OCI-LY3 (cell line): ENCODE data around the gene RAC3.
A peak's percentile ranks its signal among the peaks of the same experiment; 100 is the strongest.

ENCODE experiments used
- H2AFZ ChIP-seq: fragments of 200-600, 300-600 bp; shearing (Covaris generic); 2 replicates; pipeline ENCODE4 v1.6.0; 2014; ENCODE audit warnings: antibody characterized with exemption, low read depth, low read length
- H3K27ac ChIP-seq: fragments of 200-600, 300-600 bp; sonication (generic); 2 replicates; pipeline ENCODE4 v1.5.1; 2014; ENCODE audit warnings: mild to moderate bottlenecking, low read length, moderate library complexity, mixed read lengths
- H3K27me3 ChIP-seq: fragments of 200-600, 300-600 bp; sonication (generic); 2 replicates; pipeline ENCODE4 v1.6.1; 2014; ENCODE audit warnings: low read depth, low read length, mixed read lengths
- H3K36me3 ChIP-seq: fragments of 200-600, 300-600 bp; sonication (generic); replicated peaks from 2 replicates; pipeline ENCODE3; 2014; ENCODE audit warnings: low read depth, low read length, mixed read lengths
- H3K4me1 ChIP-seq: fragments of 300-600, 200-600 bp; sonication (generic); 2 replicates; pipeline ENCODE4 v1.6.1; 2014; ENCODE audit warnings: low read length, mixed read lengths
- H3K4me2 ChIP-seq: fragments of 200-600, 300-600 bp; sonication (generic); 2 replicates; pipeline ENCODE4 v1.6.1; 2014; ENCODE audit warnings: low read length, mixed read lengths
- H3K4me3 ChIP-seq: fragments of 300-600, 200-600 bp; sonication (generic); 2 replicates; pipeline ENCODE4 v1.5.1; 2014; ENCODE audit warnings: antibody characterized with exemption, mild to moderate bottlenecking, low read length, moderate library complexity
- H3K79me2 ChIP-seq: fragments of 300-600, 200-600 bp; shearing (Covaris generic); 2 replicates; pipeline ENCODE4 v1.6.1; 2014; ENCODE audit warnings: mild to moderate bottlenecking, low read length, mixed read lengths
- H3K9ac ChIP-seq: fragments of 300-600, 200-600 bp; shearing (Covaris generic); 2 replicates; pipeline ENCODE4 v1.6.0; 2014; ENCODE audit warnings: mild to moderate bottlenecking, low read length, moderate library complexity
- H3K9me3 ChIP-seq: fragments of 200-600, 300-600 bp; shearing (Covaris generic); 2 replicates; pipeline ENCODE4 v1.6.1; 2014; ENCODE audit warnings: low read length, mixed read lengths; ENCODE audit not compliant: insufficient read depth
- H4K20me1 ChIP-seq: fragments of 200-600, 300-600 bp; sonication (generic); 2 replicates; pipeline ENCODE4 v1.6.1; 2016; ENCODE audit warnings: low read length, mixed read lengths; ENCODE audit not compliant: insufficient read depth
- EZH2phosphoT487 ChIP-seq: fragments of 200-600 bp; shearing (Covaris generic); IDR thresholded peaks from 2 replicates; pipeline ENCODE4 v1.6.1; 2018; ENCODE audit warnings: antibody characterized with exemption, mixed run types, low read depth
- TF ChIP-seq, protein P1 (sequence below): fragments of 200-600, 300-600 bp; sonication (generic); IDR thresholded peaks from 2 replicates; pipeline ENCODE4 v1.5.1; 2014; ENCODE audit warnings: antibody characterized with exemption, low read length, low read depth

The RAC3 gene

DNA sequence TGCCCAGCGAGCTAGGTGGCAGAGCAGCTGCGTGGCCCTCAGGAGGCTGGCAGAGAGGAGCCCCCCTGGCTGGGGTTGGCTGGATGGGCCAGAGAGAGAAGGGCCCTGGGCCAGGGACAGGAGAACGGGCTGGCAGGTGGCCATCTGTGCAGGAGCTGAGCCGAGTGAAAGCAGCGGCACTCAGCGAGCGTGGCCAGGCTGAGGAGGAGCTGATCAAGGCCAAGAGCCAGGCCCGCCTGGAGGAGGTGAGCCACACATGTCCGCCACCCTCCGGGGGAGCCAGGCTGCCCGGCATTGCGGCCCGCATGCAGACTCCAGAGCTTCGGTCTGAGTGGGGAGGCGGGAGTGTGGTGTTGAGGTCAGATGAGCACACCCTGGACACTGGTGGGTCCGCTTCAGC, 2.1 kb upstream of the RAC3 start:
- H4K20me1 ChIP-seq: no peaks in the 10 kb centered on the region
- no peaks in the 10 kb centered on the region for H3K79me2 ChIP-seq
- H3K9ac ChIP-seq: no peak overlapping the region
- H3K27ac ChIP-seq: no peak overlapping the region
- TF ChIP-seq, protein P1, sequence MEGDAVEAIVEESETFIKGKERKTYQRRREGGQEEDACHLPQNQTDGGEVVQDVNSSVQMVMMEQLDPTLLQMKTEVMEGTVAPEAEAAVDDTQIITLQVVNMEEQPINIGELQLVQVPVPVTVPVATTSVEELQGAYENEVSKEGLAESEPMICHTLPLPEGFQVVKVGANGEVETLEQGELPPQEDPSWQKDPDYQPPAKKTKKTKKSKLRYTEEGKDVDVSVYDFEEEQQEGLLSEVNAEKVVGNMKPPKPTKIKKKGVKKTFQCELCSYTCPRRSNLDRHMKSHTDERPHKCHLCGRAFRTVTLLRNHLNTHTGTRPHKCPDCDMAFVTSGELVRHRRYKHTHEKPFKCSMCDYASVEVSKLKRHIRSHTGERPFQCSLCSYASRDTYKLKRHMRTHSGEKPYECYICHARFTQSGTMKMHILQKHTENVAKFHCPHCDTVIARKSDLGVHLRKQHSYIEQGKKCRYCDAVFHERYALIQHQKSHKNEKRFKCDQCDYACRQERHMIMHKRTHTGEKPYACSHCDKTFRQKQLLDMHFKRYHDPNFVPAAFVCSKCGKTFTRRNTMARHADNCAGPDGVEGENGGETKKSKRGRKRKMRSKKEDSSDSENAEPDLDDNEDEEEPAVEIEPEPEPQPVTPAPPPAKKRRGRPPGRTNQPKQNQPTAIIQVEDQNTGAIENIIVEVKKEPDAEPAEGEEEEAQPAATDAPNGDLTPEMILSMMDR: no peak
- TF ChIP-seq EZH2phosphoT487: no peak
- no peak overlapping the region for H3K4me3 ChIP-seq
- H3K4me1 ChIP-seq: peaks cover 24% of the 10 kb centered on the region
- H3K36me3 ChIP-seq: no peaks in the 10 kb centered on the region
- no peak overlapping the region for H3K4me2 ChIP-seq
- H2AFZ ChIP-seq: no peak overlapping the region
- H3K27me3 ChIP-seq: no peaks in the 10 kb centered on the region
- H3K9me3 ChIP-seq: no peaks in the 10 kb centered on the region

DNA sequence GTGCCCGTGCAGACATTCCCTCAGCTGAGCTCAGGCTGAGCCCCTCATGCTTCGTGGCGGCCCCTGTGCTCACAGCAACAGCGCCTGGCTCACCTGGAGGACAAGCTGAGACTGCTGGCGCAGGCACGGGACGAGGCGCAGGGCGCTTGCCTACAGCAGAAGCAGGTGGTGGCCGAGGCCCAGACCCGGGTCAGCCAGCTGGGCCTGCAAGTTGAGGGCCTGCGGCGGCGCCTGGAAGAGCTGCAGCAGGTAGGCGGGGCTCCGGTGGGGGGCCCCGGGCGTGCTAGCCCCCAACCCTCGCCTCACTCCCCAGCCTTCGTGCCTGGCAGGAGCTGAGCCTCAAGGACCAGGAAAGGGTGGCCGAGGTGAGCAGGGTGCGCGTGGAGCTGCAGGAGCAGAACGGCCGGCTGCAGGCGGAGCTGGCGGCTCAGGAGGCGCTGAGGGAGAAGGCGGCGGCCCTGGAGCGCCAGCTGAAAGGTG, 1.4 kb upstream of the RAC3 start:
- TF ChIP-seq, protein P1: no peak
- no peak for TF ChIP-seq EZH2phosphoT487
- no peaks in the 10 kb centered on the region for H3K27me3 ChIP-seq
- H3K4me2 ChIP-seq: no peak overlapping the region; the same call in 1 of the 2 replicates
- H3K79me2 ChIP-seq: no peaks in the 10 kb centered on the region
- H2AFZ ChIP-seq: no peak overlapping the region
- H3K27ac ChIP-seq: no peak overlapping the region
- H3K9me3 ChIP-seq: no peaks in the 10 kb centered on the region
- no peak overlapping the region for H3K9ac ChIP-seq
- H3K4me3 ChIP-seq: no peak overlapping the region
- H3K4me1 ChIP-seq: peaks cover 22% of the 10 kb centered on the region
- no peaks in the 10 kb centered on the region for H3K36me3 ChIP-seq
- no peaks in the 10 kb centered on the region for H4K20me1 ChIP-seq

DNA sequence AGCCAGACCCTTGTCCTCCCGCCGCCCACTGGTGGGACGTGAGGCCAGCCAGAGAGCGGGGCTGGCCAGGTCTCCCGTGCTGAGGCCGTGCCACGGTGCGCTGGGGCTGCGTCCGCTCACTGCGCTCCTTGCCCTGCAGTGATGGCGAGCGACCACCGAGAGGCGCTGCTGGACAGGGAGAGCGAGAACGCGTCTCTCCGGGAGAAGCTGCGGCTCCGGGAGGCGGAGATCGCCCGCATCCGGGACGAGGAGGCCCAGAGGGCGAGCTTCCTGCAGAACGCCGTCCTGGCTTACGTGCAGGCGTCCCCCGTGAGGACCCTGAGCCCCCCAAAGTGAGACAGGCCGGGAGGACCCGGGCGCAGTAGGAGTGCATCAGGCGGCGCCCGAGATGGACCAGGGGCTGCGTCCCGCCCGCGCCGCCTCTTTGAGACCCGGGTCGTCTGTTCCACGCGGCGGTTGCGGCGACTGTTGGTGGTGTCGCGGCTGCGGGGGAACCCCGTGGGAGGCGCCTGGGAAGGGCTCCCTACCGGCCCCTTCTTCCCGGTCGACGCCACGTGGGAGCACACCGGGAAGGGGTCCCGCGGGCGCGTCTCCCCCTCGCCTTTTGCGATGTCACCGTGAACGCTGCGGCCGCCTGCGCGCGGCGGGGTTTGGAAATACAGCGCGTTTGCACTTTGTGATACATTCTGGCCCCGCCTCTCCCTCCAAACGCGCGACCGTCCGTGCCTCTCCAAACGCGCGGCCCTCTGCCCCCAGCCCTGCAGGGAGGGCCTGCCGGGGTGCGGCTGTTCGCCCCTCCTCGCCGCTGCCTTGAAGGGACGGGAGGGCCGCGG, 792 bp upstream of the RAC3 start:
- Histone ChIP-seq H3K27ac (no peak overlapping the region), H3K4me3 (peak overlapping the region; percentile 73), H3K79me2 (no peaks in the 10 kb centered on the region), H3K4me1 (peaks cover 22% of the 10 kb centered on the region), H3K9me3 (no peaks in the 10 kb centered on the region), H4K20me1 (no peaks in the 10 kb centered on the region), H3K27me3 (no peaks in the 10 kb centered on the region), H3K36me3 (peaks cover 1% of the 10 kb centered on the region), H2AFZ (no peak overlapping the region), H3K9ac (peak overlapping the region; percentile 8; the same call in 1 of the 2 replicates), H3K4me2 (peak overlapping the region; percentile 69)
- TF ChIP-seq EZH2phosphoT487: no peak
- TF ChIP-seq, protein P1: peak; percentile 54

DNA sequence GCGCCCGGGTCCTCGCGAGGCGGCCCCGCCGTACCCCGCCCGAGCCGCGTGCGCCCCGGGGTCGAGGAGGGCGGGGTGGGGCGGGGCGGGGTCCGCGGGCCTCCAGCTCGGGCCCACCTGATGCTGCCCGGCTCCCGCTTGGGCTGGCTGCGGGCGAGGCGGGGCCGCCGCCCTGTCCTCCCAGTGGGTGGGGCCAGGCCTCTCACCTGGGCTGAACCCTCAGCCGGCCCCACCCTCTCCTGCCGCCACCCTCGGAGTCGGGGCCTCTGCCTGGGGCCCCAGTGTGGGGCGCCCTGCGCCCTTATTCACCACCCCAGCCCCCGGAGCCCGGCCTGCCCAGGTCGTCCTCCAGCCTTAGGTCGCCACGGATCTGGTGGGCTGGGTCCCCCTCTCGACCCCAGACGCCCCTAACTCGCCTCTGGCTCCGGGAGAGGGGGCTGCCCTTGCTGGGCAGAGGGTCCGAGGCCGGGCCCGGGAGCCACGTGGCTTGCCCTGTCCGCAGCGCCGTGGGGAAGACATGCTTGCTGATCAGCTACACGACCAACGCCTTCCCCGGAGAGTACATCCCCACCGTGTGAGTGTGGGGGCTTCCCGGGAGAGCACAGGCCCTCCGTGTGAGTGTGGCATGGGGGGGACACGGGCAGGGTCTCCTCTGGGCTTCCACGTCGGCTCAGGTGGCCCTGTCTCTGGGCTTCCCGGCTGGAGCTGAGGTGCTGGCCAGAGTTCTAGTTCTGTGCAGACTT, 578 bp downstream of the RAC3 start:
- Histone ChIP-seq H3K4me1 (peaks cover 26% of the 10 kb centered on the region), H2AFZ (no peak overlapping the region), H4K20me1 (peaks cover 5% of the 10 kb centered on the region; the same call in 1 of the 2 replicates), H3K4me2 (peak overlapping the region; percentile 60), H3K4me3 (peak overlapping the region; percentile 65), H3K9ac (0 out of 2 replicates have a peak overlapping the region, but pooled peaks have one; percentile 19), H3K36me3 (peaks cover 7% of the 10 kb centered on the region), H3K9me3 (no peaks in the 10 kb centered on the region), H3K27ac (no peak overlapping the region), H3K79me2 (peaks cover 7% of the 10 kb centered on the region), H3K27me3 (no peaks in the 10 kb centered on the region)
- TF ChIP-seq EZH2phosphoT487: no peak
